Thoracic aorta (tissue), 2 donors: Measurements from ENCODE around the gene ZBTB42. TPM values are rescaled to one million over a fixed set of nuclear protein-coding genes. Genes with fewer than 3 reads are reported as not detected.

Experiments
- ATAC-seq: fragments of 150-250 bp; one replicate; pipeline ENCODE4 v1.8.0; 2017; ENCODE audit warnings: low read depth; ENCODE audit not compliant: insufficient number of reproducible peaks, low FRiP score
- DNase-seq: peaks from one replicate; pipeline ENCODE4 v3.0.0-alpha.2; 2020; ENCODE audit warnings: low spot score
- H3K27ac ChIP-seq, 2 donors: fragments of 200-600 bp; sonication (generic); 1 replicate in 1 of 2; 2 replicates in 1 of 2; pipeline ENCODE4 v1.5.1; 2016; ENCODE audit warnings: mild to moderate bottlenecking in 2 of 2, moderate library complexity in 2 of 2
- H3K27me3 ChIP-seq: fragments of 200-600 bp; sonication (generic); replicated peaks from 2 replicates; pipeline ENCODE4 v1.6.0; 2016; ENCODE audit warnings: mild to moderate bottlenecking; ENCODE audit not compliant: insufficient read depth
- H3K36me3 ChIP-seq: fragments of 200-600 bp; sonication (generic); one replicate; pipeline ENCODE4 v1.5.1; 2016
- H3K4me1 ChIP-seq, 2 donors: fragments of 200-600 bp; sonication (generic); 1 replicate in 1 of 2; 2 replicates in 1 of 2; pipeline versions ENCODE4 v1.5.1 to v1.6.0; 2016; ENCODE audit warnings: low read depth in 2 of 2, mild to moderate bottlenecking in 1 of 2; ENCODE audit not compliant: control insufficient read depth in 1 of 2
- H3K4me3 ChIP-seq: fragments of 200-600 bp; sonication (generic); 2 replicates; pipeline ENCODE4 v1.5.1; 2016; ENCODE audit warnings: mild to moderate bottlenecking
- H3K9me3 ChIP-seq: fragments of 200-600 bp; sonication (generic); 2 replicates; pipeline ENCODE4 v1.5.1; 2016
- CTCF ChIP-seq: fragments of 200-600 bp; sonication (generic); IDR thresholded peaks from one replicate; pipeline ENCODE4 v1.5.1; 2019; ENCODE audit warnings: antibody characterized with exemption
- total RNA-seq, 2 donors: library from RNA; depleted of rRNA; stranded (reverse); fragments of >200 nt; gene quantifications; one replicate each; pipeline versions ENCODE4 v1.1.0 to v1.2.3, GENCODE V29; 2016

The ZBTB42 gene
- total RNA-seq: 1 to 10 TPM; 3.2 to 4.4 TPM

GRCh38 chr14:104800771-104801519, at the start of gene ZBTB42:
ZBTB42 (plus strand) TSS chr14:104801101; CDS start chr14:104801198, 97 bp downstream.
- Histone ChIP-seq H3K4me1 (peaks cover 11 to 40% of the 10 kb centered on the region in 2 donors), H3K36me3 (no peaks in the 10 kb centered on the region), H3K4me3 (peak within 1 kb of the TSS; percentile 80), H3K9me3 (no peaks in the 10 kb centered on the region), H3K27me3 (no peaks in the 10 kb centered on the region), H3K27ac (peak within 1 kb of the TSS; percentile 92 to 96)
- ATAC-seq: peak; percentile 21
- DNase-seq: no peak
- TF ChIP-seq CTCF: no peak

GRCh38 chr14:104751539-104752422, 49.1 kb upstream of the ZBTB42 start:
- H3K4me3 ChIP-seq: peak overlapping the region; percentile 84
- H3K27me3 ChIP-seq: no peaks in the 10 kb centered on the region
- H3K9me3 ChIP-seq: no peaks in the 10 kb centered on the region
- H3K36me3 ChIP-seq: peaks cover 9% of the 10 kb centered on the region
- H3K4me1 ChIP-seq: peaks cover 42 to 73% of the 10 kb centered on the region in 2 donors
- no peak for TF ChIP-seq CTCF
- peak overlapping the region; percentile 78 to 84 for H3K27ac ChIP-seq
- no peak for DNase-seq
- ATAC-seq: no peak

- no peak for TF ChIP-seq CTCF
- H3K36me3 ChIP-seq: peaks cover 14% of the 10 kb centered on the region
- peak; percentile 74 for ATAC-seq
- H3K27ac ChIP-seq: peak overlapping the region; percentile 78 to 84
- no peaks in the 10 kb centered on the region for H3K27me3 ChIP-seq
- peak overlapping the region; percentile 84 for H3K4me3 ChIP-seq
- no peaks in the 10 kb centered on the region for H3K9me3 ChIP-seq
- no peak for DNase-seq
- peaks cover 38 to 67% of the 10 kb centered on the region in 2 donors for H3K4me1 ChIP-seq
These were observed 48.5 kb upstream of the ZBTB42 start for GRCh38 chr14:104752423-104752734.

GRCh38 chr14:104752735-104753527, 48.0 kb upstream of the ZBTB42 start, which contains the start of gene SIVA1:
SIVA1 (plus strand) TSS chr14:104753147; CDS start chr14:104753202, 55 bp downstream.
- no peaks in the 10 kb centered on the region for H3K9me3 ChIP-seq
- H3K4me3 ChIP-seq: peak within 1 kb of the TSS; percentile 84
- peak; percentile 83 for ATAC-seq
- no peaks in the 10 kb centered on the region for H3K27me3 ChIP-seq
- H3K4me1 ChIP-seq: peaks cover 33 to 62% of the 10 kb centered on the region in 2 donors
- no peak for TF ChIP-seq CTCF
- peak; percentile 98 for DNase-seq
- H3K27ac ChIP-seq: peak within 1 kb of the TSS; percentile 84
- H3K36me3 ChIP-seq: peaks cover 19% of the 10 kb centered on the region
